Measurements from ENCODE around the gene HIBCH.

The HIBCH gene

GRCh38 chr2:190156530-190157212 is 163.0 kb downstream of the HIBCH start:
- DNase-seq (ENCODE audit: low read depth), result no peak
